Peyer's patch (tissue), 4 donors: ENCODE measurements around the gene SYCP2.

Source experiments
- CTCF ChIP-seq, 6 experiments: fragments of 450-650 bp in 4 of 6; fragments of 200-600 bp in 2 of 6; sonication (generic) in 1 of 6; IDR thresholded peaks; one replicate each; pipeline ENCODE4 v1.5.1; 2017 to 2019; ENCODE audit warnings: antibody characterized with exemption in 6 of 6, mild to moderate bottlenecking in 3 of 6, moderate library complexity in 1 of 6
- POLR2A ChIP-seq, 2 donors: fragments of 450-650 bp; IDR thresholded peaks; one replicate each; pipeline ENCODE4 v1.5.1; 2017; ENCODE audit warnings: antibody characterized with exemption in 2 of 2, mild to moderate bottlenecking in 2 of 2, moderate library complexity in 2 of 2

GRCh38 chr20:59966428-59966827, 33.0 kb upstream of the SYCP2 start:
- TF ChIP-seq CTCF (IDR thresholded peaks at IDR 0.05) = no peak
- TF ChIP-seq POLR2A (IDR thresholded peaks at IDR 0.05) = no peak
